ENCODE data around the gene PLXNB3.

GRCh38 chrX:153802513-153803045, 38.5 kb downstream of the PLXNB3 start:
- TF ChIP-seq CTCF (IDR thresholded peaks at IDR 0.05; ENCODE audit: low read length) (no peak), EZH2 (optimal IDR thresholded peaks at IDR 0.05; ENCODE audit: low read depth, low read length) (no peak)

All from MM.1S (cell line).